HUES48 (cell line): ENCODE results near the gene IVL.

Experiments used
- H3K27ac ChIP-seq: one replicate; pipeline ENCODE4 v1.7.0; 2013; ENCODE audit warnings: low read depth, low read length, inconsistent platforms
- H3K27me3 ChIP-seq: 2 replicates; pipeline ENCODE4 v1.6.1; 2013; ENCODE audit warnings: mild to moderate bottlenecking, low read length; ENCODE audit not compliant: control insufficient read depth, insufficient read depth
- H3K36me3 ChIP-seq: 2 replicates; pipeline ENCODE4 v1.6.1; 2013; ENCODE audit warnings: low read length; ENCODE audit not compliant: control insufficient read depth, insufficient read depth
- H3K4me1 ChIP-seq: 2 replicates; pipeline ENCODE4 v1.6.1; 2013; ENCODE audit warnings: mild to moderate bottlenecking, low read length; ENCODE audit not compliant: control insufficient read depth, insufficient read depth
- H3K4me3 ChIP-seq: 2 replicates; pipeline ENCODE4 v1.5.1; 2013; ENCODE audit warnings: mild to moderate bottlenecking, low read depth, low read length
- H3K9ac ChIP-seq: 2 replicates; pipeline ENCODE4 v1.6.1; 2013; ENCODE audit warnings: mild to moderate bottlenecking, low read depth, low read length, moderate library complexity
- H3K9me3 ChIP-seq: 2 replicates; pipeline ENCODE4 v1.6.1; 2013; ENCODE audit warnings: low read length; ENCODE audit not compliant: control insufficient read depth, insufficient read depth

Gene IVL

DNA sequence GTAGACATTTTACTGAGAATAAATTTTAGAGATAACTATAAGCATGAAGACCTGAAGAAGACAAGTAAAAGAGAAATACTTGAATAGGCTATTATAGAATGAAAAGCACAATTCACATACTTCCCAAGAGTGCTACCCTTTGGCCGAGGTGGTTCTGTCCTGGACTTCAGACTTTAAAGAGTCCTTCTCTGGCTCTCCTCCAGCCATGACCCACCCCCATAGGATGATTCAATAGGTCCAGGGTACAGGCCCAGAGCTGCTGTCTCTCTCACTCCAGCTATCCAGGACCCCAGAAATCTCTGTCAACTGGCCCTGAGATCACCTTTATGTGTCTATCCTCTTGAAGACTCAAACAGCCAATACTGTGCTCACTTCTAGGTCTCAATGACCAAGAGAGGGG, 31.5 kb upstream of the IVL start:
- Histone ChIP-seq H3K9ac (no peak overlapping the region), H3K36me3 (no peaks in the 10 kb centered on the region), H3K9me3 (peaks cover 31% of the 10 kb centered on the region), H3K27ac (no peak overlapping the region), H3K4me3 (no peak overlapping the region), H3K27me3 (no peaks in the 10 kb centered on the region), H3K4me1 (no peaks in the 10 kb centered on the region)

DNA sequence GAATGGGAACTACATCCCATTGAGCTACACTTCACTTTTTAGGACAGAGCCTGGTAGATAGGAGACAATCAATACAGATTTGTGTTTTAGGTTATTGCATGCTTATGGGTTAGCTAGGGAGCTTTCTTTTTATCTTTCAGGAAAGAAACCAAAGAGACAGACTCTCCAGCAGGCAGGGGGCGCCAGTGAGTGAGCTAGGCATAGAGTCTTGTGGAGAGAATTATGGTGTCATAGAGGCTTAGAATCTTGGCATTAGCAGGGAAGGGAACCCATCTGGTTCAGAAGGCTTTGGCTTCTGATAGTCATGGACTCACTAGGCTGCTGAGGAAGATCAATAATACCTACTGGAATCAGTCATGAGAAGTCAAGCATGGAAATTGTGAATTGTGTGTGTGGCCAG, 30.3 kb upstream of the IVL start, which contains the start of gene SMCP:
Gene SMCP, plus strand, starts transcription at position 281 of the 400 bp plus-strand sequence. CDS start 6,101 bp downstream, outside the sequence.
- Histone ChIP-seq H3K27ac (no peak within 1 kb of the TSS), H3K9ac (no peak within 1 kb of the TSS), H3K27me3 (no peaks in the 10 kb centered on the region), H3K9me3 (peaks cover 39% of the 10 kb centered on the region), H3K4me1 (no peaks in the 10 kb centered on the region), H3K4me3 (no peak within 1 kb of the TSS), H3K36me3 (no peaks in the 10 kb centered on the region)

GRCh38 chr1:152879559-152880198, 28.7 kb upstream of the IVL start:
- no peak overlapping the region for H3K4me3 ChIP-seq
- H3K27me3 ChIP-seq = no peaks in the 10 kb centered on the region
- H3K27ac ChIP-seq = no peak overlapping the region

DNA sequence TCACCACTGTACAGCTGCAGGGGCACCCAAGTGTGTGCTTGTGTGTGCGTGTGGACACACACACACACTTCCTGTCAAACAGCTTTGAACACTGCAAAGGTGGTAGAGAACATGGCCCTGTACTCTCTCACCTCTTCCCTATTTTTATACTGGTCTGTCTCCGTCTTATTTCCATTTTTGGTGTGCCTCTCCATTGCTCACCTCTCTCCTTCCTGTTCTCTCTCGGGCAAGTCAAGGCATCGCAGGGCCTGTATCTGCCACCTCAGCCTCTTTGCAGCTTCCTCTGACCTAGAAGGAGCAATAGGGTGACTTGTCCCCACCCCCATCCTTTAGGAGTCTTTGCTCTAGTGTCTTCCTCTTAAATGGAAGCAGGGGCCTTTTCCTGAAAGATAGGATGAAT, 28.0 kb upstream of the IVL start:
- no peak overlapping the region for H3K9ac ChIP-seq
- no peak overlapping the region for H3K4me3 ChIP-seq
- H3K9me3 ChIP-seq = peaks cover 49% of the 10 kb centered on the region
- no peaks in the 10 kb centered on the region for H3K4me1 ChIP-seq
- H3K27me3 ChIP-seq = no peaks in the 10 kb centered on the region
- H3K36me3 ChIP-seq = no peaks in the 10 kb centered on the region
- no peak overlapping the region for H3K27ac ChIP-seq

More at GRCh38 chr1:152879559-152880198, 28.7 kb upstream of the IVL start:
- H3K9ac ChIP-seq = no peak overlapping the region
- no peaks in the 10 kb centered on the region for H3K4me1 ChIP-seq
- no peaks in the 10 kb centered on the region for H3K36me3 ChIP-seq
- peaks cover 47% of the 10 kb centered on the region for H3K9me3 ChIP-seq

DNA sequence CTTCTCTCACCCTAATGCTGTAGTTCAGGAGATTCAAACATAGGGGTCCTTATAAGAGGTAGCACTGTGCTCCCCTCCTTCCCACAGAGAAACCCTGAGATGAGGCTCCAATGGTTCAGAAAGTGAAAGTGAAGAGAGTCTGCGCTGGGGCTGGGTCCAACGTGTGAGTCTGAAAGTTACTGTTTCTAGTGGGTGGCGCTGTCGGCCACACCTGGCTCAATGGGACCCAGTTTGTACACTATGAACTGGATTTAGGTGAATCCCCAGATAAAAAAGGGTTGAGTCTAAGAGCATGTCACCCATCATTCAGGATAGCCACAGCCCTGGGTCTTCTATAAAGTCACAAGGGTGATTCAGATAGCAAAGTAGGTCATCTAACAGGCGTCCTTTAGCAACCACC, 27.4 kb upstream of the IVL start:
- no peak overlapping the region for H3K27ac ChIP-seq
- no peaks in the 10 kb centered on the region for H3K4me1 ChIP-seq
- H3K4me3 ChIP-seq = no peak overlapping the region
- H3K9ac ChIP-seq = no peak overlapping the region
- no peaks in the 10 kb centered on the region for H3K36me3 ChIP-seq
- peaks cover 55% of the 10 kb centered on the region for H3K9me3 ChIP-seq
- H3K27me3 ChIP-seq = no peaks in the 10 kb centered on the region

DNA sequence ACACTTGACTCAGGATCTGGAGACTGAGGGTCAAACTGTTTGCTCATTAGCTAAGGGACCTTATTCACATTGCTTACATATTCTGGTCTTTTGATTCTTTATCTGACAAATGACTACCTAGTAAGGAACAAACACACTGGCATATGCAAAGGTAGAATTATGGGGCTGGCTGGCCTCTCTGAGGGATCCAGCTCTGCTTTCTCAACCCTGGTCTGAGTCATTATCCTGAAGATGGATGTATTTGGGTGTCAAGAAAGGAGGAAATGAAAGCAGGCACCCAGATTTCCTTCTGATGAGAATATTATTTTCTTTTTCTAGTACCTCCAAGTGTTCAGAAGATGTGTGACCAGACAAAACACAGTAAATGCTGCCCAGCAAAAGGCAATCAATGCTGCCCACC, 24.3 kb upstream of the IVL start:
- H3K27ac ChIP-seq = no peak overlapping the region

DNA sequence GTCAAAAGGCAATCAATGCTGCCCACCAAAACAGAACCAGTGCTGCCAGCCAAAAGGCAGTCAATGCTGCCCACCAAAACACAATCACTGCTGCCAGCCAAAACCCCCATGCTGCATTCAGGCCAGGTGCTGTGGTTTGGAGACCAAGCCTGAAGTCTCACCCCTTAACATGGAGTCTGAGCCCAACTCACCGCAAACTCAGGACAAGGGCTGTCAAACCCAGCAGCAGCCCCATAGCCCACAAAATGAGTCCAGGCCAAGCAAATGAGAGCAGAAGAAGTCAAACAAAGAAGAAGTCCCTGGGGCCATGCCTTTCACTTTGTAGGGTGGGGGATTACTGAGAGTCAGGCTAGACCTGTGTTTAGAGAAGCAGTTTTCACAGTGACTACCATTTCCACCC, 23.8 kb upstream of the IVL start:
- no peak overlapping the region for H3K4me3 ChIP-seq
- no peak overlapping the region for H3K27ac ChIP-seq
- no peaks in the 10 kb centered on the region for H3K27me3 ChIP-seq
- no peak overlapping the region for H3K9ac ChIP-seq
- H3K4me1 ChIP-seq = no peaks in the 10 kb centered on the region
- H3K36me3 ChIP-seq = no peaks in the 10 kb centered on the region
- H3K9me3 ChIP-seq = peaks cover 65% of the 10 kb centered on the region

More for the DNA sequence above, 24.3 kb upstream of the IVL start:
- Histone ChIP-seq H3K4me3 (no peak overlapping the region), H3K4me1 (no peaks in the 10 kb centered on the region), H3K9ac (no peak overlapping the region), H3K36me3 (no peaks in the 10 kb centered on the region), H3K27me3 (no peaks in the 10 kb centered on the region), H3K9me3 (peaks cover 63% of the 10 kb centered on the region)

DNA sequence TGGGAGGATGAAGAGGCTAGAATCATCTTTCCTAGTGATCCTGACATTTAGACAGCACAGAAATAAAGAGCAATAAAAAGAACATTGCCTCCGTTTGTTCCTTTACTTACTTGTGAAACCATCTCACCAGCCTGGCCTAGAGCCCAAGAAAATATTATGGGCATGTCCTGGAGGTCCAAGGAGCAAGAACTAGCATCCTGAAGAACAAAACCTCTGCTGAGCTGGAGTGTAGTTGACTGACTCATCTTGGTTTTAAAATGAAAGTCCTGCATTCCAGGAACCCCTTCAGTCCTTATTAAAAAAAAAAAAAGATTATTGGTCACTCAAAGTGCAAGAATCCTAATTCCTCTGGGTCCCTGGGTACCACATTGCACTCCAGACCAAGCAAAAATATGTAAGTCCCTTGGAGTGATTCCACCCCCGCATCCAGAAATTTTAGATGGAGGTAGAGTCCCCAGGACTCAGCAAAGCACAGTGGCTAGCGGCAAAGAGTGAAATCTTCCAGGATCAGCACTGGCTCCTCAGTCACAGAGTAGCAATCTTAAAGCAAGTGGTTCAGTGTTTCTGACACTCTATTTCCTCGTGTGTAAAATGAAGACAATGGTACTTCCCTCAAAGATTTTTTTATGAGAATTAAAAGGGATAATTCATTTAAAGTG, 23.3 kb upstream of the IVL start:
- Histone ChIP-seq H3K27me3 (no peaks in the 10 kb centered on the region), H3K9ac (no peak overlapping the region)

GRCh38 chr1:152886085-152886484, 22.3 kb upstream of the IVL start:
- no peaks in the 10 kb centered on the region for H3K4me1 ChIP-seq
- no peaks in the 10 kb centered on the region for H3K36me3 ChIP-seq
- H3K4me3 ChIP-seq = no peak overlapping the region
- no peak overlapping the region for H3K9ac ChIP-seq
- peaks cover 65% of the 10 kb centered on the region for H3K9me3 ChIP-seq
- H3K27ac ChIP-seq = no peak overlapping the region
- no peaks in the 10 kb centered on the region for H3K27me3 ChIP-seq

More for the DNA sequence above, 23.3 kb upstream of the IVL start:
- Histone ChIP-seq H3K4me3 (no peak overlapping the region), H3K4me1 (no peaks in the 10 kb centered on the region), H3K36me3 (no peaks in the 10 kb centered on the region), H3K27ac (no peak overlapping the region), H3K9me3 (peaks cover 65% of the 10 kb centered on the region)

- Histone ChIP-seq H3K27ac (no peak overlapping the region), H3K27me3 (no peaks in the 10 kb centered on the region), H3K4me1 (no peaks in the 10 kb centered on the region), H3K9me3 (peaks cover 71% of the 10 kb centered on the region), H3K36me3 (no peaks in the 10 kb centered on the region), H3K4me3 (no peak overlapping the region), H3K9ac (no peak overlapping the region)
Observed at GRCh38 chr1:152886758-152887409, 21.5 kb upstream of the IVL start.

GRCh38 chr1:152888126-152888525, 20.2 kb upstream of the IVL start:
- no peak overlapping the region for H3K27ac ChIP-seq
- no peaks in the 10 kb centered on the region for H3K27me3 ChIP-seq
- no peak overlapping the region for H3K9ac ChIP-seq
- no peaks in the 10 kb centered on the region for H3K36me3 ChIP-seq
- no peaks in the 10 kb centered on the region for H3K4me1 ChIP-seq
- H3K9me3 ChIP-seq = peaks cover 72% of the 10 kb centered on the region
- H3K4me3 ChIP-seq = no peak overlapping the region
